ENCODE data around the gene DLG2.

Gene DLG2

DNA sequence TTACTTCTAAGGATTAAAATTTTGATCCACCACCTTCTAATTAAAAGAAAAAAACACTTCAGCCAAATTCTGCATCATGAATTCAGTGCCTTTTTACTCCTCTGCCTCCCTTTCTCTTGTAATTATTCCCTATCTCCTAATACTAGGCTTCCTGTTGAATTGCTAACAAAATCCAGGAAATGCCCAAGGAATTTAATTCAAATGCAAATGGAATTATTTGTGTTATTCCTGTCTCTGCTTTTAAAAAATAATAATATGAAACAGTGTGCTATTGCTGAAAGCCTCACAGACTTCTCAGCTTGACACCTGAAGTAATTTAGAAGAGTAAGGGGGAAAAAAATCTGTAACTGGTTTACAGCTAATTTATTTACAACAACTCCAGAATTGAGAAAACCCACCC lies 85.5 kb downstream of the DLG2 start:
- no peak for DNase-seq

DNA sequence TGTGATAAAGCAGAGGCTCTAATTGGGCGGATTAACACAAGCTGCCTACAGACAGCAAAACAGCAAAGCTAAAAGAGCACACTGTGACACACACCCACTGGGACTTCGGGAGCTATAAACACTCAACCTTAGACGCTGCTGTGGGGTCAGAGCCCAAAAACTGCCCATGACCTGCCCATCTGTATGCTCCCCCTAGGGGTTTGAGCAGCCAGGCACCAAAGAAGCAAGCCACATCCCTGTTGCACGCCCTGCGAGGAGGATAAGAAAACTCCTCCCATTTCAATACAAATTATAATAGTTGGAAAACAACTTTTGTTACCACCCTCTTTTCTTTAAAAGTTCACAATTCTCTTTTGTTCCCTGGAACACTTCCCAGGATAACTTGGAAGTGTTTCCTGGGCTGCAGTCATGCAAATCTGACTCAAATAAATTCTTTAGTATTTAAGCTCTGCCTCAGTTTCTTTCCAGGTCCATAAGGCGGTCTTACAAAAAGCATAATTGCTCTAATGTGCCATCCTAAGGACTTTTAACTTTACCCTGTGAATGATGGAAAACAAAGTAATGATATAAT lies 86.4 kb downstream of the DLG2 start:
- no peak for DNase-seq

GRCh38 chr11:85540181-85540580 lies 87.0 kb downstream of the DLG2 start:
- no peak for DNase-seq

- DNase-seq: no peak
Measured at GRCh38 chr11:85539740-85540139, 87.4 kb downstream of the DLG2 start.

DNA sequence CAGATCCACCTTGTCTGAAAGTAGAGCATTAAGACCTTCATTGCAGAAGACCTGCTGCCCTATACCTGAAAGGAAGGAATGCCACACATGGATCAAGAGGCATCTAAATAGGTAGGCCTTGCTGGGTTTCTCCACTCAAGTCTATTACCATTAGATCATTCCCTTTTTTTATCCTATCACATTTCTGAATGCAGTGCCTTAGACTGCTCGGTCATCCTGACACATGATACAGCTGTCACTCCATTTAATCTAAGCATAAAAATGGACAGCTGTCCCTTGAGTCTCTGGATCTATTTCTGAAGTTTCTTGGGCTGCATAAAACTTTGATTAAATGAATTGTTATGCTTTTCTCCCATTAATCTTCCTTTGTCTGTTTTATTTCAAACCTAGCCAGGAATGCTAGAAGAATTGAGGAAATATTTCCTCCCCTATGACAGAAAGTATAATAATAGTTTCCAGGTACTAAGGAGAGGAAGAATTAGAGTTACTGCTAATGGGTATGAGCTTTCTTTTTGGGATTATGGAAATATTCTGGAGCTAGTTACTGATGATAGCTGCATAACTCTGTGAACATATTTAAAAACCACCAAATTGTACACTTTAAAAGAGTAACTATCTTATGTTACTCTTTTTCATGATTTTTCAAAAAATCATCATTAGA lies 88.0 kb downstream of the DLG2 start:
- no peak for DNase-seq

- DNase-seq: no peak
Measured at GRCh38 chr11:85536438-85536837, 90.7 kb downstream of the DLG2 start.

DNA sequence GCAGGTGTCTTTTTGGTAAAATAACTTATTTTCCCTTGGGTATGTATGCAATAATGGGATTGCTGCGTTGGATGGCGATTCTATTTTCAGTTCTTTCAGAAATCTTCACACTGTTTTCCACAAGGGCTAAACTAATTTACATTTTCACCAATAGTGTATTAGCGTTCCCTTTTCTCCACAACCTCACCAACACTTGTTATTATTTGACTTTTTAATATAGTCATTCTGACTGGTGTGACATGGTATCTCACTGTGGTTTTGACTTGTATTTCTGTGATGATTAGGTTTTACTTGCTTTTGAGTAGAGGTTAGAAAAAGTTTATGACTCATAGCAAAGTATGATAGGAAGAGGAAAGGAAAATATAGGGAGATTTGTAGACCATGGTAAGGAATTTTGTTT lies 92.3 kb downstream of the DLG2 start:
- no peak for DNase-seq

GRCh38 chr11:85531191-85531897 lies 95.8 kb downstream of the DLG2 start:
- DNase-seq: no peak

GRCh38 chr11:85530634-85531033 lies 96.5 kb downstream of the DLG2 start:
- no peak for DNase-seq

- DNase-seq: no peak
Measured at GRCh38 chr11:85526564-85526963, 100.6 kb downstream of the DLG2 start.

DNA sequence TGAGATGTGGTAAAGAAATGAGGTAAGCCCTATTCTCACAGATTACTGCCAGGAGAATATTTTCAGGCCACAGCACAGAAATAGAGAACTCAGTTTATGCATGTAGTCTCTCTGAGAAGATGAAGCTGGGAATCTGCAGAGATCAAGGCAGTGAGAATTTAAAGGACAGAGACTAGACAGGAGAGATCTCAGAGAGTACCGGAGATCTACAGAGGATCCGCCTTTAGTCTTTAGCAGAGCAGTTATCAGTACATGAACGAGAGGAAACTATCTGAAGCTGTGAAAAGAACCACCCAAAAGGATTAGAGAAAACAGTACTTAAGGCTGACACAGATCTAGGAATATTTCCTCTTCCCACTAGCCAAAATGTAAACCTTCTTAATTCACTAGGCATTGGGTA lies 101.5 kb downstream of the DLG2 start:
- no peak for DNase-seq

DNA sequence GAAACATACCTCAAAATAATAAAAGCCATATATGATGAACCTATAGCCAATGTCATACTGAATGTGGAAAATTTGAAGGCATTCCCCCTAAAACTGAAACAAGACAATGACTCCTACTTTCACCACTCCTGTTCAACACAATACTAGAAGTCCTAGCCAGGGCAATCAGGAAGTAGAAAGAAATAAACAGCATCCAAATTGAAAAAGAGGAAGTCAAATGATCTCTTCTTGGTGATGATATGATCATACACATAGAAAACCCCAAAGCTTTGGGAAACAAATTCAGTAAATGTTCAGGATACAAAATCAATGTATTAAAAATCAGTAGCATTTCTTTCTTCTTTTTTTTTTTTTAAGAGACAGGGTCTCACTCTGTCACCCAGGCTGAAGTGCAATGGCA lies 109.9 kb downstream of the DLG2 start:
- DNase-seq: no peak

GRCh38 chr11:85495918-85496317 lies 131.2 kb downstream of the DLG2 start:
- no peak for DNase-seq

DNA sequence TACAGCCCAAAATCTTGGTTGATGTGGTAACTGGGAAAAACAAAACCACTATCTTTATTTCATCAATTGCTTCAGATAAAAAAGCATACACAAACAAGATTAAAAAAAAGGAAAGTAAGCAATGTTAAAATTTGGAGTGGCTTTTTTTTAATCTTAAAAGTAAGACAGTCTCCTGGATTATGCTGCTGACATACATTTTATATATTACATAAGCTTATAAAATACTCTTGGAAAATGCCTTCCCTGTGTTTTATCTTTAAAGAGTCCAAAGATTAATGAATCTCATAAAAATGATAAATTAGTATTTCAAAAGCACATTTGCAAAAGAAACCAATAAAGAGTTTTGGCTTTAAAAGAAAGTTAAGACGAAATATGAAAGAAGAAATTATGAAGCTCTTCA lies 132.7 kb downstream of the DLG2 start:
- DNase-seq: no peak

DNA sequence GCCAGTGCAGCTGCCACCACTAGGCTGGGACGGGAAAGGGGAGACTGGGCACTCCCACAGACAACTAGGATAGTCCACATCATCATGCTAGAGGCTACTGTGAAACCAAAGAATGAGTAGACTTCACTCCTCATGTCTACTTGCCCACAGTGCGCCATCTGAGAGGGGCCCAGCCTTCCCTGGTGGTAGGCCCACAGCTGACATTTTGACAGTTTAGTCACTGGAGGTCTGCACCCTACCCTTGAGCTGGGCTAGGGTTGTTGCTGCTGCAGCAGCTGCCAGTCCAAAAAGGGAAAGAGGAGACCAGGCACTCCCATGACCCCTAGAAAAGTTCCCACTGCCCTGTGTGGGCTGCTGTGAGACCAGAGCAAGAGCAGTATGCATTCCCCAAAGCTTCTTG lies 141.2 kb downstream of the DLG2 start:
- no peak for DNase-seq

- DNase-seq: no peak
Measured at GRCh38 chr11:85483861-85484260, 143.3 kb downstream of the DLG2 start.

- DNase-seq: no peak
Measured at GRCh38 chr11:85481862-85482261, 145.3 kb downstream of the DLG2 start.

- no peak for DNase-seq
Measured at GRCh38 chr11:85475660-85476517, 151.3 kb downstream of the DLG2 start.

DNA sequence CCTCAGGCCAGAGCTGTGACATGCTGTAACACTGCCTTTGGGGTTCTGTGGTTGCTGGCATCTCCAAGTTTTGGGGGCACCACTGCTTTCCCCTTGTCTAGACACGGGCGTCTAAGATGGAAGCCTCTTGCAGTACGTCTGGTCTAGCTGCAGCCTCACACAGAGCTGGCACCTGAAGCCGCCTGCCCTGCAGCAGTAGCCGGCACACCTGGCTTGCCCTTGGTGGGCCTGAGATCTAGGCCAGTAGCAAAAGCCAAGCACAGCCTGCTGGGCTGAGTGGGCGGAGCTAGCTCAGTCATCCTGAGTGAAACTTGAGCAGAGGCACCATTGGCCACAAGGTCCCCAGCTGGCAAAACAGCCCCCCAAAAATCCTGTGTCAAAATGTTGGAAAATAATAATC lies 154.2 kb downstream of the DLG2 start:
- no peak for DNase-seq

GRCh38 chr11:85464283-85464682 lies 162.9 kb downstream of the DLG2 start:
- no peak for DNase-seq

GRCh38 chr11:85459304-85459703 lies 167.8 kb downstream of the DLG2 start:
- no peak for DNase-seq

DNA sequence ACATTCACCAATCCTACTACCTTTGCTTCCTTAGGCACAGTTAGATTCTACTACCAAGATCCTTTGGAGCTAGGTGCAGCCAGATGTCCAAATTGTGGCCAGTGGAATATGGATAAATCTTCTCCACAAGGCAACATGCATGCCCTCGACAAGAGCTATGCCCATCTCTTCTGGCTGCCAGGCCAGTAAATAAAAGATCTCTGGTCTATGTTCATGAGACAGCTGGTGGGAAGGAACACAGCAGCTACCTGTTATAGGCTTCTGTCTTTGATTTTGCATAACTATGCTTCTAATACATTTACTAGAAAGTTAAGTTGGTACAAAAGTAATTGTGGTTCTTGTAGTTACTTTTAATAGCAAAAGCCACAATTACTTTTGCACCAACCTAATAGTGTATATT lies 182.7 kb downstream of the DLG2 start:
- DNase-seq: no peak

DNA sequence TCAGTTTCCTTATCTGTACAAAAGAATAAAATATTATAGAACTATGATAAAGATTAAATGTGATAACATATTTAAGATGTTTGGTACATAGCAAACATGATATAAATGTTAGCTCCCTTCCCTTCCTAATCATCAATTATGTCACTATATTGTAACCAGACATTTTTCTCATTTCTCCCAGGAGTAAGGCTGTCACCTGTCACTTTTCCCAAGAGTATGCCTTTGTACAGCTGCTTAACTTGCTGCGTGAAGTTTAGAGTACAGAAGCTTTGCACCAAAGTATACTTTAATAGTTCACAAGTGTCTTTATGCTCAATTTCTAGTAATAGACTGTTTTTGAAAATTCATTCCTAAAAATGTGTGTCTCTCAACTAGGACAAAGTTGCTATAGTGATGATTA lies 186.9 kb downstream of the DLG2 start:
- no peak for DNase-seq

DNA sequence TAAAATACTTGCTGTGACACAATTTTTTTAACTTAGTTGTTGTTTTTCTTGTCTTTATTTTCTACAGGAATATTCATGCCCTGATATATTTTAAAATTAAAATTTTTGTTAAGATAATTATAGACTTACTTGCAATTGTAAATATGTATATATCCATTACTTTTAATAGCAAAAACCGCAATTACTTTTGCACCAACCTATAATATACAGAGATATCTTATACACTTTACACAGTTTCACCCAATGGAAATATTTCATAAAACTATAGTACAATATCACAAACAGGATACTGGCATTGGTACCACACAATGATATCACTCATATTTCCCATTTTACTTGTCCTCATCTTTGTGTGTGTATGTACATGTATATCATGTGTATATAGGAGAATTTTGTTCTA lies 188.8 kb downstream of the DLG2 start:
- DNase-seq: no peak
